ENCODE data around the gene LIPG. TPM values are rescaled to one million over a fixed set of nuclear protein-coding genes. Genes with fewer than 3 reads are reported as not detected.
"Not testable (repeated sequence)": the region's sequence is repeated elsewhere in the genome, so short reads cannot be mapped to it uniquely, and the experiment has no call there.

The LIPG gene
- polyA plus RNA-seq, 1 experiment, result 0.25 TPM

DNA sequence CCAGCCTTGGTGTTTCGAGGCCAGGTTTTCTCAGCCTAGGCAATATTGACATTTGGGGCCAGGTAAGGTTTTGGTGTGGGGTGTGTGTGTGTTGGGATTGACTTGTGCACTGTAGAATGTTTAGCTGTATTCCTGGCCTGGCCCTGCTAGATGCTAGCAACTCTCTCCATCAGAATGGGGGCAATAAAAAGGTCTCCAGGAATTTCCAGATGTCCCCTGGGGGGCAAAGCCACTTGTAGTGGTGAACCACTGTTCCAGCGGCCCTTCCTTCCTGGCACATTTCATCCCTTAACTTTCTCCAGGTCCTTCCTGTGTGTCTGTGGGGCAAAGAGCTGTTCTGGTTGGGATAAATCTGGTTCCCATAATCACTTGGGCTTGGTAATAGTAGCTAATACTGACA is 12.0 kb downstream of the LIPG start:
- ChIA-PET CTCF (no interaction called here), POLR2A (no interaction called here)
- DNase-seq (ENCODE audit: low read depth), result no peak
- Histone ChIP-seq H3K27me3 (ENCODE audit: control insufficient read depth, insufficient read depth, low read length) (peaks cover 2% of the 10 kb centered on the region), H3K36me3 (ENCODE audit: control insufficient read depth, insufficient read depth, low read length) (no peaks in the 10 kb centered on the region), H3K4me3 (ENCODE audit: low read depth, low read length) (no peak overlapping the region)
- TF ChIP-seq, protein P1, sequence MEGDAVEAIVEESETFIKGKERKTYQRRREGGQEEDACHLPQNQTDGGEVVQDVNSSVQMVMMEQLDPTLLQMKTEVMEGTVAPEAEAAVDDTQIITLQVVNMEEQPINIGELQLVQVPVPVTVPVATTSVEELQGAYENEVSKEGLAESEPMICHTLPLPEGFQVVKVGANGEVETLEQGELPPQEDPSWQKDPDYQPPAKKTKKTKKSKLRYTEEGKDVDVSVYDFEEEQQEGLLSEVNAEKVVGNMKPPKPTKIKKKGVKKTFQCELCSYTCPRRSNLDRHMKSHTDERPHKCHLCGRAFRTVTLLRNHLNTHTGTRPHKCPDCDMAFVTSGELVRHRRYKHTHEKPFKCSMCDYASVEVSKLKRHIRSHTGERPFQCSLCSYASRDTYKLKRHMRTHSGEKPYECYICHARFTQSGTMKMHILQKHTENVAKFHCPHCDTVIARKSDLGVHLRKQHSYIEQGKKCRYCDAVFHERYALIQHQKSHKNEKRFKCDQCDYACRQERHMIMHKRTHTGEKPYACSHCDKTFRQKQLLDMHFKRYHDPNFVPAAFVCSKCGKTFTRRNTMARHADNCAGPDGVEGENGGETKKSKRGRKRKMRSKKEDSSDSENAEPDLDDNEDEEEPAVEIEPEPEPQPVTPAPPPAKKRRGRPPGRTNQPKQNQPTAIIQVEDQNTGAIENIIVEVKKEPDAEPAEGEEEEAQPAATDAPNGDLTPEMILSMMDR (IDR thresholded peaks at IDR 0.05; ENCODE audit: insufficient read depth, low read depth, low read length), result no peak

DNA sequence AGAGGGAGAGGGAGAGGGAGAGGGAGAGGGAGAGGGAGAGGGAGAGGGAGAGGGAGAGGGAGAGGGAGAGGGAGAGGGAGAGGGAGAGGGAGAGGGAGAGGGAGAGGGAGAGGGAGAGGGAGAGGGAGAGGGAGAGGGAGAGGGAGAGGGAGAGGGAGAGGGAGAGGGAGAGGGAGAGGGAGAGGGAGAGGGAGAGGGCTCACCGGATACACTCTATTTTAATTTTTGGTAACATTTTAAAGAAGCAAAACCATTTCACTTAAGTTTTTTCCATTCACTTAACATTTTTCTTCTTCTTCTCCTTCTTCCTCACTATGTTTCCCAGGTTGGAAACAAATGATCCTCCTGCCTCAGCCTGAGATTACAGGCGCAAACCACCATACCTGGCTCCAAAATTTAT is 17.2 kb downstream of the LIPG start:
- CTCF ChIA-PET; H3K27me3 ChIP-seq (ENCODE audit: control insufficient read depth, insufficient read depth, low read length); H3K4me3 ChIP-seq (ENCODE audit: low read depth, low read length); H3K36me3 ChIP-seq (ENCODE audit: control insufficient read depth, insufficient read depth, low read length); POLR2A ChIA-PET; DNase-seq (ENCODE audit: low read depth): not testable (repeated sequence)

DNA sequence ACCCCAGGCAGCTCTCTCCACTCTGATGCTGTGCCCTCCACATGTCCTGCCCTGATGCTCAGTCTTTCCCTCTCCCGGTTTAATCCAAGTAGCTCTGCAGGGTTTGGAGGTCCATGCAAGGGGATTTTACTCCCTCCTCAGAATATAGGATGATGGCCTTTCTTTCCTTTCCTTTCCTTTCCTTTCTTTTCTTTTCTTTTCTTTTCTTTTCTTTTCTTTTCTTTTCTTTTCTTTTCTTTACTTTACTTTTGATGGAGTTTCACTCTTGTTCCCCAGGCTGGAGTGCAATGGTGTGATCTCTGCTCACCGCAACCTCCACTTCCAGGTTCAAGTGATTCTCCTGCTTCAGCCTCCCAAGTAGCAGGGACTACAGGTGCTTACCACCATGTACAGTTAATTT is 17.7 kb downstream of the LIPG start:
- H3K4me3 ChIP-seq (ENCODE audit: low read depth, low read length); H3K36me3 ChIP-seq (ENCODE audit: control insufficient read depth, insufficient read depth, low read length); CTCF ChIA-PET; DNase-seq (ENCODE audit: low read depth); POLR2A ChIA-PET: not testable (repeated sequence)
- peaks cover 10% of the 10 kb centered on the region for H3K27me3 ChIP-seq (ENCODE audit: control insufficient read depth, insufficient read depth, low read length)

DNA sequence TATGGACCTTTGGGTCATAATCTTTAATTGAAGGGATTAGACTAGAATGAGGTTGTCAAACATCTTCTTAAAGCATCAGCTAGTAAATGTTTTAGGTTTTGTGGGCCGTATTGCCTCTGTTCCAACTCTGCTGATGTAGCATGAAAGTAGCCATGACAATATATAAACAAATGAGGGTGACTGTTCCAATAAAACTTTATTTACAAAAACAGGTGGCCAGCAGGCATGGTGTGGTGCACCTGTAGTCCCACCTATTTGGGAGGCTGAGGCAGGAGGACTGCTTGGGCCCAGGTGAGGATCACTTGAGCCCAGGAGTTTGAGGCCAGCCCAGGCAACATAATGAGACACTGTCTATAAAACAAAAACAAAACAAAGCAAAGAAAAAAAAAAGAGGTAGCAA is 18.4 kb downstream of the LIPG start:
- ChIA-PET POLR2A (no interaction called here), CTCF (no interaction called here)
- H3K27me3 ChIP-seq (ENCODE audit: control insufficient read depth, insufficient read depth, low read length), result peaks cover 10% of the 10 kb centered on the region
- H3K4me3 ChIP-seq (ENCODE audit: low read depth, low read length), result no peak overlapping the region
- DNase-seq (ENCODE audit: low read depth), result no peak
- H3K36me3 ChIP-seq (ENCODE audit: control insufficient read depth, insufficient read depth, low read length), result no peaks in the 10 kb centered on the region
- TF ChIP-seq, protein P1 (IDR thresholded peaks at IDR 0.05; ENCODE audit: insufficient read depth, low read depth, low read length), result no peak

DNA sequence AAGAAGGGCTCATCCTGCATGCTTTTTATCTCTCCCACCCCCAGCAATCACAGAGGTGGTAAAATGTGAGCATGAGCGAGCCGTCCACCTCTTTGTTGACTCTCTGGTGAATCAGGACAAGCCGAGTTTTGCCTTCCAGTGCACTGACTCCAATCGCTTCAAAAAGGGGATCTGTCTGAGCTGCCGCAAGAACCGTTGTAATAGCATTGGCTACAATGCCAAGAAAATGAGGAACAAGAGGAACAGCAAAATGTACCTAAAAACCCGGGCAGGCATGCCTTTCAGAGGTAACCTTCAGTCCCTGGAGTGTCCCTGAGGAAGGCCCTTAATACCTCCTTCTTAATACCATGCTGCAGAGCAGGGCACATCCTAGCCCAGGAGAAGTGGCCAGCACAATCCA is 19.5 kb downstream of the LIPG start:
- TF ChIP-seq, protein P1 (IDR thresholded peaks at IDR 0.05; ENCODE audit: insufficient read depth, low read depth, low read length), result no peak
- no peaks in the 10 kb centered on the region for H3K36me3 ChIP-seq (ENCODE audit: control insufficient read depth, insufficient read depth, low read length)
- ChIA-PET POLR2A (no interaction called here), CTCF (no interaction called here)
- no peak for DNase-seq (ENCODE audit: low read depth)
- no peak overlapping the region for H3K4me3 ChIP-seq (ENCODE audit: low read depth, low read length)
- H3K27me3 ChIP-seq (ENCODE audit: control insufficient read depth, insufficient read depth, low read length), result peaks cover 10% of the 10 kb centered on the region

DNA sequence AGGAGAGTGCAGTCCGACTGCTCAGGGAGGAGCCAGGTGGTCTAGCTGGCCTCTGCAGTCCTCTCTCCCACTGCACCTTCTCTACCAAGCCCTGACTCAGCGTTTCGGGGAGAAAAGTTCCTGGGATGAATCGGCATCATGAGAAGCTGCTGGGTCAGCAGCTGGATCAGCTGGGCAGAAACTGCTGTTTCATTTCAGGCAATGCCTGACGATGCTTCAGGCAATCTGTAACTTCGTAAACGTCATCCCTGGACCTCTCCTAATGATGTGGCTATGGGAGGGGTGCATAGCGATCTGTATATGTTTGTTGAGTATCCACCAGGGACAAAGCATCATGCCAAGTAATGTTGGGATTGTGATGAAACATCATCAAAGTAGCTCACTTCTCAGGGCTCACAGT is 20.7 kb downstream of the LIPG start:
- Histone ChIP-seq H3K27me3 (ENCODE audit: control insufficient read depth, insufficient read depth, low read length) (peaks cover 10% of the 10 kb centered on the region), H3K36me3 (ENCODE audit: control insufficient read depth, insufficient read depth, low read length) (no peaks in the 10 kb centered on the region), H3K4me3 (ENCODE audit: low read depth, low read length) (no peak overlapping the region)
- DNase-seq (ENCODE audit: low read depth), result no peak
- POLR2A ChIA-PET, result no interaction called here
- CTCF ChIA-PET, result interaction anchor here (0.6 kb wide), 1 partner anchor 39 kb away, joined by 3 read pairs; no protein-coding TSS in a partner anchor
- TF ChIP-seq, protein P1 (IDR thresholded peaks at IDR 0.05; ENCODE audit: insufficient read depth, low read depth, low read length), result no peak

Data from BJ (cell line).